Gastroesophageal sphincter (tissue), 4 donors: ENCODE data around the gene CYB5B. TPM values are rescaled to one million over a fixed set of nuclear protein-coding genes. Genes with fewer than 3 reads are reported as not detected.

ENCODE experiments used
- ATAC-seq: fragments of 150-250 bp; one replicate; pipeline ENCODE4 v1.9.1; 2016; ENCODE audit warnings: mild to moderate bottlenecking, moderate library complexity
- H3K27ac ChIP-seq, 4 donors: fragments of 200-600 bp; sonication (generic) in 3 of 4; 1 replicate in 3 of 4; 2 replicates in 1 of 4; pipeline ENCODE4 v1.5.1; 2016 to 2019
- H3K27me3 ChIP-seq: fragments of 200-600 bp; sonication (generic); one replicate; pipeline ENCODE4 v1.5.1; 2019
- H3K36me3 ChIP-seq, 2 donors: fragments of 200-600 bp; sonication (generic); one replicate each; pipeline ENCODE4 v1.5.1; 2019; ENCODE audit warnings: control low read depth in 1 of 2
- H3K4me1 ChIP-seq, 3 donors: fragments of 200-600 bp; sonication (generic); 1 replicate in 2 of 3; 2 replicates in 1 of 3; pipeline ENCODE4 v1.5.1; 2016 to 2019; ENCODE audit warnings: control low read depth in 2 of 3
- H3K4me3 ChIP-seq, 2 donors: fragments of 200-600 bp; sonication (generic); one replicate each; pipeline ENCODE4 v1.5.1; 2019; ENCODE audit warnings: mild to moderate bottlenecking in 1 of 2, moderate library complexity in 1 of 2
- H3K9me3 ChIP-seq, 3 donors: fragments of 200-600 bp; sonication (generic); one replicate each; pipeline ENCODE4 v1.5.1; 2017 to 2019; ENCODE audit warnings: control low read depth in 2 of 3
- EP300 ChIP-seq: sonication (generic); formaldehyde crosslinking; IDR thresholded peaks from one replicate; pipeline ENCODE4 v1.6.1; 2017; ENCODE audit warnings: antibody characterized with exemption, mild to moderate bottlenecking
- POLR2A ChIP-seq, 2 donors: fragments of 450-650 bp; IDR thresholded peaks; one replicate each; pipeline ENCODE4 v1.6.1; 2017; ENCODE audit warnings: antibody characterized with exemption in 2 of 2, mild to moderate bottlenecking in 2 of 2, moderate library complexity in 1 of 2
- POLR2AphosphoS5 ChIP-seq: sonication (generic); formaldehyde crosslinking; IDR thresholded peaks from one replicate; pipeline ENCODE4 v1.6.1; 2017; ENCODE audit warnings: antibody characterized with exemption
- WGBS, 2 donors: methylation state at CpG; one replicate each; pipeline ENCODE4 v1.1.5; 2018; ENCODE audit warnings: low coverage in 1 of 2; 5-methylcytosine and 5-hydroxymethylcytosine counted together
- total RNA-seq, 4 donors: library from RNA; depleted of rRNA; stranded (reverse); fragments of >200 nt; gene quantifications; one replicate each; pipeline ENCODE4 v1.1.0, GENCODE V29; 2016
- TF ChIP-seq, protein P1 (sequence below), 4 experiments: fragments of 200-600 bp in 2 of 4; fragments of 450-650 bp in 2 of 4; sonication (generic) in 1 of 4; IDR thresholded peaks; one replicate each; pipeline ENCODE4 v1.5.1; 2017 to 2019; ENCODE audit warnings: antibody characterized with exemption in 4 of 4, mild to moderate bottlenecking in 2 of 4, moderate library complexity in 2 of 4

Gene CYB5B
- total RNA-seq, 4 donors from 2014 or later: 33.4 to 63.8 (median 37.8) TPM

DNA sequence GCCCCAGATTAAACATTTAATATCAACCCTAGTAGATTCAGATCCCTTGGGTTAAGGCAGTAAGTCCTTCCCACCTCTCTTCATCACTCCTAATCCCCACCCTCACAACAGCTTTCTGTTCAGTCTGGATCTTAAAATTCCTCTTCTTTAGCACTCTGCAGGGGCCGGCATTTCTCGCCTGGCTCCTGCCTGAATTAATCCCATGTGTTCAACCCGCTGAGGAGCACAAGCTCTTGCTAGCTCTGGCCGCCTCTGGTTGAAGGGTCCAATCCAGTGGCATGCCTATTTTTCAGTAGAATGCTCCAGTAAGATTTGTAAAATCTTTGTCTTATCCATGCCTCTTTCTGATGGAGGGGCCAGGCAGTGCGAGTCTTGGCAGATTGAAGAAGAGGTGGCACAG is 59.2 kb downstream of the CYB5B start:
- Histone ChIP-seq H3K4me1 (peaks cover 0 to 17% (median 4%) of the 10 kb centered on the region in 3 donors), H3K9me3 (no peaks in the 10 kb centered on the region), H3K36me3 (no peaks in the 10 kb centered on the region), H3K4me3 (no peak overlapping the region), H3K27ac (no peak overlapping the region), H3K27me3 (no peaks in the 10 kb centered on the region)
- no peak for ATAC-seq
- TF ChIP-seq, protein P1, sequence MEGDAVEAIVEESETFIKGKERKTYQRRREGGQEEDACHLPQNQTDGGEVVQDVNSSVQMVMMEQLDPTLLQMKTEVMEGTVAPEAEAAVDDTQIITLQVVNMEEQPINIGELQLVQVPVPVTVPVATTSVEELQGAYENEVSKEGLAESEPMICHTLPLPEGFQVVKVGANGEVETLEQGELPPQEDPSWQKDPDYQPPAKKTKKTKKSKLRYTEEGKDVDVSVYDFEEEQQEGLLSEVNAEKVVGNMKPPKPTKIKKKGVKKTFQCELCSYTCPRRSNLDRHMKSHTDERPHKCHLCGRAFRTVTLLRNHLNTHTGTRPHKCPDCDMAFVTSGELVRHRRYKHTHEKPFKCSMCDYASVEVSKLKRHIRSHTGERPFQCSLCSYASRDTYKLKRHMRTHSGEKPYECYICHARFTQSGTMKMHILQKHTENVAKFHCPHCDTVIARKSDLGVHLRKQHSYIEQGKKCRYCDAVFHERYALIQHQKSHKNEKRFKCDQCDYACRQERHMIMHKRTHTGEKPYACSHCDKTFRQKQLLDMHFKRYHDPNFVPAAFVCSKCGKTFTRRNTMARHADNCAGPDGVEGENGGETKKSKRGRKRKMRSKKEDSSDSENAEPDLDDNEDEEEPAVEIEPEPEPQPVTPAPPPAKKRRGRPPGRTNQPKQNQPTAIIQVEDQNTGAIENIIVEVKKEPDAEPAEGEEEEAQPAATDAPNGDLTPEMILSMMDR (IDR thresholded peaks at IDR 0.05): no peak
- TF ChIP-seq POLR2A (IDR thresholded peaks at IDR 0.05): no peak
- no peak for TF ChIP-seq EP300
- WGBS, 2 donors: 80 to 83% methylated on average over 4 of the region's 5 CpGs

DNA sequence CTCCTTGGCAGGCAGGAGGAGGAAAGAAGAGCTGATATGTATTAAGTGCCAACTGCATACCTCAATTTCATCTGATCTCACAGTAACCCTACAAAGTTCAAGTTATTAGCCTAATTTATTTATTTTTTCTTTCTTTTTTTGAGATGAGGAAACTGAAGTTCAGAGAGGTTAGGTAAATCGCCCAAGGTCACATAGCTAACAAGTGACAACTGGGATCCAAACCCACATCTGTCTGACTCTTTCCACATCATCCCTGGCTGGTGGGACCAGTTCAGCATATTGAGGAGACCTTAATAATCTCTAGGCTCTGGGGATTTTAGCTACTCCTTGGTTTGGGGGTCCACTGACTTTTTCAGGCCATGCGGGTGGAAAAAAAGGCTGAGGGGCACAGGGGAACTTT is 60.9 kb downstream of the CYB5B start:
- no peak for TF ChIP-seq POLR2A (IDR thresholded peaks at IDR 0.05)
- TF ChIP-seq, protein P1 (IDR thresholded peaks at IDR 0.05): no peak
- TF ChIP-seq POLR2AphosphoS5: no peak
- no peak for TF ChIP-seq EP300
- H3K4me1 ChIP-seq: peaks cover 0 to 17% (median 4%) of the 10 kb centered on the region in 3 donors
- H3K27me3 ChIP-seq: no peaks in the 10 kb centered on the region
- H3K36me3 ChIP-seq: no peaks in the 10 kb centered on the region
- no peak overlapping the region for H3K27ac ChIP-seq
- no peak overlapping the region for H3K4me3 ChIP-seq
- 89% methylated on average over 2 of the region's 2 CpGs; no CpG with 5 or more reads in 1 of the 2 donors for WGBS, 2 donors
- no peaks in the 10 kb centered on the region for H3K9me3 ChIP-seq
- ATAC-seq: no peak

DNA sequence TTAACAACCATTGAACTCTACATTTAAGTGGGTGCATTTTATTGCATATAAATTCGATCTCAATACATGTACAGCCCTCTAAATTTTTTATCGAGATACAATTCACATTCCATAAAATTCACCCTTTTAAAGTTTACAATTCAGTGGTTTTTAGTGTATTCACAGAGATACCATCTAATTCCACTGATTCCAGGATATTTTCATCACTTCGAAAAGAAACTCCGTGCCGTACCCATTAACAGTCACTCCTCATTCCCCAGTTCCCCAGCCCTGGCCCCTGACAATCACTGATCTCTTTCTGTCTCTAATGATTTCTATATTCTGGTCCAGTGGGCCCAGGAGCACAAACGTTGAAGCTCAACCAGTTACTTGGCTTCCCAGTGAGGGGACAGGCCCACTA is 61.4 kb downstream of the CYB5B start:
- TF ChIP-seq, protein P1 (IDR thresholded peaks at IDR 0.05): no peak
- TF ChIP-seq EP300 (no peak), POLR2A (IDR thresholded peaks at IDR 0.05) (no peak), POLR2AphosphoS5 (no peak)
- Histone ChIP-seq H3K4me1 (peaks cover 0 to 17% (median 4%) of the 10 kb centered on the region in 3 donors), H3K36me3 (no peaks in the 10 kb centered on the region), H3K27ac (no peak overlapping the region), H3K27me3 (no peaks in the 10 kb centered on the region), H3K9me3 (no peaks in the 10 kb centered on the region), H3K4me3 (no peak overlapping the region)
- ATAC-seq: no peak
- 84 to 87% methylated on average over 6 of the region's 6 CpGs for WGBS, 2 donors

DNA sequence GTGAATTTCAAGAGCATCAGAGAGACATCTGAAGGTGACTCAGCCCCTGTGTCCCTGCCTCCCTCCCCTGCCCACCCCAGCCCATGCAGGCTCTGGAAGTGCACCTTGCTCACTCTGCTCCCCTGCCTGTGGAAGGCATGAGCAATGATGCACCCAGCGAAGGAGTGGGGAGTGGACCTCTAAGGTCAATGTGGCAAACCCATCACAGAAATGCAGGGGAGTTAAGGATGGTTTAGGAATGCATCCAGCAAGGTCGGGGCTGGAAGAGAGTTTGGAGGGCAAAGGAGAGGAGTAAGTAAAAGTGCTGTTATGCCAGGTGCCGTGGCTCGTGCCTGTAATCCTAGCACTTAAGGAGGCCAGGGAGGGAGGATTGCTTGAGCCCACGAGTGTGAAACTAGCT is 61.9 kb downstream of the CYB5B start:
- no peak for ATAC-seq
- no peaks in the 10 kb centered on the region for H3K9me3 ChIP-seq
- no peak overlapping the region for H3K4me3 ChIP-seq
- 76 to 83% methylated on average over 4 of the region's 5 CpGs for WGBS, 2 donors
- H3K36me3 ChIP-seq: no peaks in the 10 kb centered on the region
- H3K4me1 ChIP-seq: peaks cover 0 to 17% (median 4%) of the 10 kb centered on the region in 3 donors
- H3K27ac ChIP-seq: no peak overlapping the region
- TF ChIP-seq EP300 (no peak), POLR2AphosphoS5 (no peak), POLR2A (IDR thresholded peaks at IDR 0.05) (no peak)
- TF ChIP-seq, protein P1 (IDR thresholded peaks at IDR 0.05): no peak
- H3K27me3 ChIP-seq: no peaks in the 10 kb centered on the region

DNA sequence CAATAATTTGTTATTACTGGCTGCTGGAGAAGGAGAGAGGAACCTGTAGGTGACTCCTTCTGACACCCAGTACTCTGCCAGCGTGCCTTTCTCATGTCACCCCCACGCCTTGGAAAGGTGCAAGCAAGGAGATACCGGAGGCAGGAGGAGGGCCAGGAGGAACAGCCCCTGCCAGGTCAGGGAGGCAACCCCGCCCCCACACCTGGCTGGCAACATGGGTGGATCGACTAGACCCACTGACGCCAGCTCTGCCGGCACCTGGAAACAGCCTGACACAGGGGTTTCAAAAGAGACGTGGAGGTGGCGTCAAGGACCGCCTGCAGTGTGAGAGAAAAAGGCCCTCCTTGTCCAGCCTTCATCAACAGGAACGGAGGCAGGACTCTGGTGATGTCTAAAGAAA is 62.3 kb downstream of the CYB5B start:
- Histone ChIP-seq H3K27ac (no peak overlapping the region), H3K4me1 (peaks cover 0 to 14% (median 1%) of the 10 kb centered on the region in 3 donors), H3K9me3 (no peaks in the 10 kb centered on the region), H3K4me3 (no peak overlapping the region), H3K36me3 (no peaks in the 10 kb centered on the region), H3K27me3 (no peaks in the 10 kb centered on the region)
- no peak for ATAC-seq
- TF ChIP-seq POLR2A (IDR thresholded peaks at IDR 0.05) (no peak), EP300 (no peak), POLR2AphosphoS5 (no peak)
- TF ChIP-seq, protein P1 (IDR thresholded peaks at IDR 0.05): no peak
- 80 to 100% methylated on average over 1 to 2 of the region's 11 CpGs for WGBS, 2 donors
